ENCODE results near the gene WWTR1.
A peak's percentile ranks its signal among the peaks of the same experiment; 100 is the strongest.

The WWTR1 gene

GRCh38 chr3:149657321-149657925, 402 bp downstream of the WWTR1 start:
- DNase-seq (ENCODE audit: insufficient read length, low spot score) (no peak), FAIRE-seq (no peak)
- TF ChIP-seq POU2F2 (IDR thresholded peaks at IDR 0.05; ENCODE audit: low read depth, low read length): no peak
- TF ChIP-seq PAX5 (IDR thresholded peaks at IDR 0.05; ENCODE audit: insufficient read depth, low read length, severe bottlenecking): no peak
- no peak for TF ChIP-seq TAF1 (IDR thresholded peaks at IDR 0.05; ENCODE audit: low read depth, low read length)
- TF ChIP-seq POLR2A (IDR thresholded peaks at IDR 0.05; ENCODE audit: low read depth, low read length): no peak
- TF ChIP-seq POLR2AphosphoS5 (IDR thresholded peaks at IDR 0.05; ENCODE audit: low read depth, low read length): no peak
- TF ChIP-seq SPI1 (IDR thresholded peaks at IDR 0.05; ENCODE audit: low read depth, low read length): no peak

DNA sequence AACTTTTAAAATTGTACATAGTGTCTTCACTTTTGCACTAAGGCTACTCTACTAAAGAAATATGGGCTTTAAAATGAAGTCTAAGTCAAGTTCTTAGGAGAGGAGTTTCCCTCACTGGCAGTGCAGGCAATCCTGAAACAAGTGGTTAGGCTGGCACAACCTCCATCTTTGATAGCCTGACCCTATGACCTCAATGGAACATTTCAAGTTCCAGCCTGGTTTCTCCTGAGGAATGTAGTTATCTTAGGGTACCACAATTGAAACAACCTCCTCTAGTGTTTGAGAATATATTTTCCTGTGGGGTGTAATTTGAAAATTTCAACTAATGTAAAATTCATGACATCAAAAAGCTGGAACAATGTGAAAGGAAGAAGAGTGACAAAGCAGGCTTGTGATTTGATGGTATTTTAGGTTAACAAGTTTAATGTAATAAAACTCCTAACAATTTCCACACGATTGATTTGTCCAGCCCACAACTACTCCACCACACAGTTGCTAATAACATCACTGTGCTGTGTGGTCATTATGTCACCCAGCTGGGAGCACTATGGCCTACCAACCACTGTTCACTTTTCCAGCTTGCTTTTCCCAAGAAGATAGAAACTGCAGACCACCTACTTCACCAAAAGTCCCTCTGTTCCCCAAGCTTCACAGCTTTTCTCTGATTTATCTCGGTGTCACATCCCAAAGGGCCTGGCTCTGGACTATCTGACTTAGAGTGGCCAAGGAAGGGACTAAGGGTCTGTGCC, 1.8 kb downstream of the WWTR1 start:
- TF ChIP-seq PAX5 (IDR thresholded peaks at IDR 0.05; ENCODE audit: insufficient read depth, low read length, severe bottlenecking): no peak
- no peak for TF ChIP-seq POLR2AphosphoS5 (IDR thresholded peaks at IDR 0.05; ENCODE audit: low read depth, low read length)
- TF ChIP-seq SPI1 (IDR thresholded peaks at IDR 0.05; ENCODE audit: low read depth, low read length): no peak
- TF ChIP-seq TAF1 (IDR thresholded peaks at IDR 0.05; ENCODE audit: low read depth, low read length): no peak
- TF ChIP-seq POU2F2 (IDR thresholded peaks at IDR 0.05; ENCODE audit: low read depth, low read length): no peak
- TF ChIP-seq POLR2A (IDR thresholded peaks at IDR 0.05; ENCODE audit: low read depth, low read length): no peak
- DNase-seq (ENCODE audit: insufficient read length, low spot score): no peak
- FAIRE-seq: no peak

- FAIRE-seq: no peak
Observed at GRCh38 chr3:149654188-149654601, 3.6 kb downstream of the WWTR1 start.

DNA sequence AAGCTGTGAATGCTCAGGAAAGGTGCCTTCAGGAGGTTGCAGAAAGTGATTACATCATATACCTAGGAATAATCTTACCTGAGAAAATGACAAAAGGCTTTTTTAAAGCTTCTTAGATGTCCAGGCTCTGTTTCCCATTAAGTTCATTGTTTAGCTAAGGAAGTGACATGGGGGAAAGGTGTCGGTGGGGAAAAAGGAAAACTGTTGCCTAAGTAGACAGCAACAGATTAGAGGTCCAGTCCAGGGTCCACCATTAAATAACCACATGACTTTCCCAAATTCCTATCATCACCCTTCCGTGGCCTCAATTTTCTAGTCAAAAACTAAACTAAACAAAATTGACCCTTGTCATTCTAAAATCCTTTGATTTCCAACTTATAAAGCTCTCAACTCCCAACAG, 4.3 kb downstream of the WWTR1 start:
- no peak for TF ChIP-seq POU2F2 (IDR thresholded peaks at IDR 0.05; ENCODE audit: low read depth, low read length)
- TF ChIP-seq TAF1 (IDR thresholded peaks at IDR 0.05; ENCODE audit: low read depth, low read length): no peak
- TF ChIP-seq PAX5 (IDR thresholded peaks at IDR 0.05; ENCODE audit: insufficient read depth, low read length, severe bottlenecking): no peak
- TF ChIP-seq POLR2A (IDR thresholded peaks at IDR 0.05; ENCODE audit: low read depth, low read length): no peak
- TF ChIP-seq SPI1 (IDR thresholded peaks at IDR 0.05; ENCODE audit: low read depth, low read length): no peak
- FAIRE-seq (no peak), DNase-seq (ENCODE audit: insufficient read length, low spot score) (no peak)

More at GRCh38 chr3:149654188-149654601, 3.6 kb downstream of the WWTR1 start:
- DNase-seq (ENCODE audit: insufficient read length, low spot score): no peak
- TF ChIP-seq POLR2AphosphoS5 (IDR thresholded peaks at IDR 0.05; ENCODE audit: low read depth, low read length) (no peak), PAX5 (IDR thresholded peaks at IDR 0.05; ENCODE audit: insufficient read depth, low read length, severe bottlenecking) (no peak), SPI1 (IDR thresholded peaks at IDR 0.05; ENCODE audit: low read depth, low read length) (no peak), POLR2A (IDR thresholded peaks at IDR 0.05; ENCODE audit: low read depth, low read length) (no peak), POU2F2 (IDR thresholded peaks at IDR 0.05; ENCODE audit: low read depth, low read length) (no peak), TAF1 (IDR thresholded peaks at IDR 0.05; ENCODE audit: low read depth, low read length) (no peak)

DNA sequence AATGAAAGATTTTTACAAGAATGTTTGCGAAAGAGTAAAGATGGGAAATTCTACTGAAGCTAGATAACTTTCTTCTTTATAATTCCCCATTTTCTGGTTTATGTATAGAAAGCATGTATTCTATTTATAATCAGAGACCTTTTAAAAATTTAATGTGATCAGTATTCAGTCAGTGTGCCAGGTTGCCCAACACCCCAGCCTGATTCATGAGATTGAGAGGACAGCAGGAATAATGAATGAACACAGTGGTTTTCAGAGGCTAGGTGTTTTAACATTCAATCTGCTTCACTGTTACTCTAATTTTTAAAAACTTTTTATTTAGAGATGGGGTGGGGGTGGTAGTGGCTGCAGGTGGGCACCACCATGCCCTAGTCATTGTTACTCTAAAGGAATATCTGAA, 4.7 kb downstream of the WWTR1 start:
- TF ChIP-seq POU2F2 (IDR thresholded peaks at IDR 0.05; ENCODE audit: low read depth, low read length) (no peak), POLR2AphosphoS5 (IDR thresholded peaks at IDR 0.05; ENCODE audit: low read depth, low read length) (no peak)
- FAIRE-seq (no peak), DNase-seq (ENCODE audit: insufficient read length, low spot score) (no peak)

GRCh38 chr3:149650828-149651227, 7.0 kb downstream of the WWTR1 start:
- TF ChIP-seq POLR2A (IDR thresholded peaks at IDR 0.05; ENCODE audit: low read depth, low read length) (no peak), POU2F2 (IDR thresholded peaks at IDR 0.05; ENCODE audit: low read depth, low read length) (no peak), POLR2AphosphoS5 (IDR thresholded peaks at IDR 0.05; ENCODE audit: low read depth, low read length) (no peak), TAF1 (IDR thresholded peaks at IDR 0.05; ENCODE audit: low read depth, low read length) (no peak), SPI1 (IDR thresholded peaks at IDR 0.05; ENCODE audit: low read depth, low read length) (no peak), PAX5 (IDR thresholded peaks at IDR 0.05; ENCODE audit: insufficient read depth, low read length, severe bottlenecking) (no peak)
- FAIRE-seq (no peak), DNase-seq (ENCODE audit: insufficient read length, low spot score) (no peak)

DNA sequence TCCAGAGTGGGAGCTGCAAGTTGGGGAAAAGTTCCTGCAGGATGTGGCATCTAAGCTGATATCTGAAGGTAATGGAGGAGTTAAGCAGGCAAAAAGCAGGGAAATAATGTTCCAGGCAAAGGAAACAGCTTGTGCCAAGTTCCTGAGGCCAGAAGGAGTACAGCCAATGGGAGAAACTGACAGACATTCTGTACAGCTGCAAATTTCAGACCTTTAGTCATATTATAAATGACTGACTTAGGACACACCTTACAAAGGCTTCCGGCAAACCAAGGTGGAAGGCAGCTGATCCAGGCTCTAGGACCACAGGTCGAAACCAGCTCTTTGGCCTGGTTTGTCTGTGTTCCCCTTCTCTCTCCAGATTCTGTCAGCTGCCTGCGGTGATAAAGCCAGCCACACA, 9.3 kb downstream of the WWTR1 start:
- TF ChIP-seq POLR2AphosphoS5 (IDR thresholded peaks at IDR 0.05; ENCODE audit: low read depth, low read length) (no peak), SPI1 (IDR thresholded peaks at IDR 0.05; ENCODE audit: low read depth, low read length) (no peak), POLR2A (IDR thresholded peaks at IDR 0.05; ENCODE audit: low read depth, low read length) (no peak), TAF1 (IDR thresholded peaks at IDR 0.05; ENCODE audit: low read depth, low read length) (no peak), PAX5 (IDR thresholded peaks at IDR 0.05; ENCODE audit: insufficient read depth, low read length, severe bottlenecking) (no peak), POU2F2 (IDR thresholded peaks at IDR 0.05; ENCODE audit: low read depth, low read length) (no peak)
- DNase-seq (ENCODE audit: insufficient read length, low spot score): no peak
- no peak for FAIRE-seq

- DNase-seq (ENCODE audit: insufficient read length, low spot score) (no peak), FAIRE-seq (no peak)
- TF ChIP-seq POLR2AphosphoS5 (IDR thresholded peaks at IDR 0.05; ENCODE audit: low read depth, low read length) (no peak), POU2F2 (IDR thresholded peaks at IDR 0.05; ENCODE audit: low read depth, low read length) (no peak), PAX5 (IDR thresholded peaks at IDR 0.05; ENCODE audit: insufficient read depth, low read length, severe bottlenecking) (no peak), SPI1 (IDR thresholded peaks at IDR 0.05; ENCODE audit: low read depth, low read length) (no peak), POLR2A (IDR thresholded peaks at IDR 0.05; ENCODE audit: low read depth, low read length) (no peak), TAF1 (IDR thresholded peaks at IDR 0.05; ENCODE audit: low read depth, low read length) (no peak)
Observed at GRCh38 chr3:149647812-149648211, 10.0 kb downstream of the WWTR1 start.

- DNase-seq (ENCODE audit: insufficient read length, low spot score) (no peak), FAIRE-seq (no peak)
- peak; percentile 72 for TF ChIP-seq SPI1 (IDR thresholded peaks at IDR 0.05; ENCODE audit: low read depth, low read length)
- no peak for TF ChIP-seq PAX5 (IDR thresholded peaks at IDR 0.05; ENCODE audit: insufficient read depth, low read length, severe bottlenecking)
Observed at GRCh38 chr3:149647285-149647684, 10.5 kb downstream of the WWTR1 start.

All from GM12891 (cell line).